Heart right ventricle (tissue), 16 donors: ENCODE data around the gene RAB27B. TPM values are rescaled to one million over a fixed set of nuclear protein-coding genes. Genes with fewer than 3 reads are reported as not detected.
"Not testable (repeated sequence)": the region's sequence is repeated elsewhere in the genome, so short reads cannot be mapped to it uniquely, and the experiment has no call there.

Experiments
- ATAC-seq, 8 donors: fragments of 200-7000 bp; cut with Tn5 transposase; one replicate each; pipeline ENCODE4 v1.9.1; 2020; ENCODE audit warnings: mild to moderate bottlenecking in 8 of 8, moderate library complexity in 8 of 8, moderate number of reproducible peaks in 1 of 8
- DNase-seq, 2 donors: peaks; one replicate each; pipeline ENCODE4 v3.0.0-alpha.2; 2020
- H3K27ac ChIP-seq, 10 donors: fragments of 200-600 bp; sonication (generic) in 2 of 10; one replicate each; pipeline versions ENCODE4 v1.5.0 to v1.8.0; 2020 to 2022; ENCODE audit warnings: mild to moderate bottlenecking in 3 of 10
- H3K27me3 ChIP-seq, 7 donors: fragments of 200-600 bp; one replicate each; pipeline ENCODE4 v1.8.0; 2021 to 2022; ENCODE audit warnings: mild to moderate bottlenecking in 2 of 7
- H3K36me3 ChIP-seq, 9 donors: fragments of 200-600 bp; sonication (generic) in 1 of 9; one replicate each; pipeline versions ENCODE4 v1.5.0 to v1.8.0; 2020 to 2022; ENCODE audit warnings: mild to moderate bottlenecking in 2 of 9
- H3K4me1 ChIP-seq, 9 donors: fragments of 200-600 bp; sonication (generic) in 1 of 9; one replicate each; pipeline versions ENCODE4 v1.5.0 to v1.8.0; 2020 to 2022; ENCODE audit warnings: mild to moderate bottlenecking in 4 of 9
- H3K4me3 ChIP-seq, 10 donors: fragments of 200-600 bp; sonication (generic) in 2 of 10; one replicate each; pipeline versions ENCODE4 v1.5.0 to v1.8.0; 2020 to 2022; ENCODE audit warnings: mild to moderate bottlenecking in 7 of 10, moderate library complexity in 2 of 10
- H3K9me3 ChIP-seq, 11 donors: fragments of 200-600 bp in 10 of 11; sonication (generic) in 2 of 11; one replicate each; pipeline versions ENCODE4 v1.5.0 to v1.8.0; 2013 to 2022; ENCODE audit warnings: mild to moderate bottlenecking in 2 of 11, control low read depth in 1 of 11, moderate library complexity in 1 of 11
- CTCF ChIP-seq, 9 donors: fragments of 200-600 bp; sonication (generic) in 2 of 9; IDR thresholded peaks; one replicate each; pipeline versions ENCODE4 v1.5.0 to v1.8.0; 2021 to 2022; ENCODE audit warnings: antibody characterized with exemption in 9 of 9, mild to moderate bottlenecking in 5 of 9, moderate library complexity in 1 of 9
- WGBS, 2 donors: extraction: QIAGEN DNeasy Blood & Tissue Kit; methylation state at CpG; one replicate each; pipeline ENCODE4 v1.1.7; 2013; ENCODE audit warnings: inconsistent platforms in 1 of 2; 5-methylcytosine and 5-hydroxymethylcytosine counted together
- intact Hi-C, 10 donors: fragments of 100-400 bp; cut with DNase I; formaldehyde crosslinking; loops; one replicate each; pipeline versions ENCODE4 v1.11.1 to v1.14.2; 2022
- polyA plus RNA-seq, 2 donors: library from polyadenylated mRNA; stranded (reverse); fragments of 200-250 nt; gene quantifications; one replicate each; pipeline ENCODE4 v1.2.3, GENCODE V29; 2013
- total RNA-seq, 10 donors: library from RNA; stranded (reverse); fragmentation: NEBNext Ultra II Directional in 3 of 10; extraction: Animal tissue kit (Norgen Biotek cat#: 25700) in 3 of 10; gene quantifications; one replicate each; pipeline versions ENCODE4 v1.2.1 to v1.2.4, GENCODE V29; 2021 to 2023
- donor health status: Arrhythmogenic right ventricular cardiomyopathy.
- donor health status: ischemic (EF 13 %, LVEDD 7.1; RV severe dilation, severe dysfunction).
- donor health status: healthy with polysubstance abuse.
- donor health status: DM: no; HTN: yes; CAD: no.
- donor health status: DM: no; HTN: no; CAD: no.
- donor health status: ischemic (EF 25% LVEDD 6.9; RV normal size, moderate dysfunction).
- donor health status: ischemic (EF 25% LVEDD 5.7; RV mildly dilated, moderate dysfunction).
- donor health status: healthy.
- donor health status: DM: yes; HTN: yes; CAD: no.
- donor health status: Ischemic cardiomyopathy.
- donor health status: ischemic (EF 35%, LVEDD 5.7; RV mildly dilated, moderate dysfunction).
- donor health status: nonischemic (EF 11% LVEDD 7.7; RV severe dilation, severe dysfunction).
- donor health status: DM: yes; HTN: yes; CAD: no.
- donor health status: PGD.
- donor health status: ischemic (EF 29% LVEDD 5.4; RV normal size, mild dysfunction).
- donor health status: nonischemic (EF 23%, LVEDD 6.1; RV moderate dilation, normal function).

Gene RAB27B
- total and polyA plus RNA-seq, 12 donors = 0.02 to 0.86 (median 0.07) TPM; not detected in 2

GRCh38 chr18:54848121-54848520, 19.8 kb downstream of the RAB27B start:
- TF ChIP-seq CTCF (IDR thresholded peaks at IDR 0.05) = no peak

GRCh38 chr18:54849683-54850082, 21.4 kb downstream of the RAB27B start:
- intact Hi-C loops = no loop called here
- H3K27ac ChIP-seq = no peak overlapping the region
- WGBS, 2 donors = 67 to 71% methylated on average over 2 of the region's 2 CpGs
- DNase-seq (no peak), ATAC-seq (no peak)
- no peak for TF ChIP-seq CTCF (IDR thresholded peaks at IDR 0.05)
- no peaks in the 10 kb centered on the region for H3K4me1 ChIP-seq
- H3K27me3 ChIP-seq = no peaks in the 10 kb centered on the region
- H3K4me3 ChIP-seq = no peak overlapping the region
- no peaks in the 10 kb centered on the region for H3K36me3 ChIP-seq
- H3K9me3 ChIP-seq = no peaks in the 10 kb centered on the region

More at GRCh38 chr18:54848121-54848520, 19.8 kb downstream of the RAB27B start:
- WGBS, 2 donors = 94 to 95% methylated on average over 1 of the region's 1 CpG
- Histone ChIP-seq H3K4me1 (no peaks in the 10 kb centered on the region), H3K9me3 (no peaks in the 10 kb centered on the region), H3K36me3 (no peaks in the 10 kb centered on the region), H3K27me3 (no peaks in the 10 kb centered on the region), H3K27ac (no peak overlapping the region), H3K4me3 (no peak overlapping the region)
- DNase-seq = no peak
- no peak for ATAC-seq
- intact Hi-C loops = no loop called here

GRCh38 chr18:54850598-54850997, 22.3 kb downstream of the RAB27B start:
- Histone ChIP-seq H3K4me3 (no peak overlapping the region), H3K36me3 (no peaks in the 10 kb centered on the region), H3K27me3 (no peaks in the 10 kb centered on the region), H3K9me3 (no peaks in the 10 kb centered on the region), H3K27ac (no peak overlapping the region), H3K4me1 (no peaks in the 10 kb centered on the region)
- DNase-seq = no peak
- TF ChIP-seq CTCF (IDR thresholded peaks at IDR 0.05) = no peak
- no peak for ATAC-seq
- 97 to 99% methylated on average over 3 of the region's 3 CpGs for WGBS, 2 donors
- intact Hi-C loops = no loop called here

GRCh38 chr18:54852780-54853675, 24.8 kb downstream of the RAB27B start:
- Histone ChIP-seq H3K27me3 (no peaks in the 10 kb centered on the region), H3K36me3 (no peaks in the 10 kb centered on the region), H3K4me1 (no peaks in the 10 kb centered on the region), H3K9me3 (no peaks in the 10 kb centered on the region), H3K4me3 (no peak overlapping the region), H3K27ac (no peak overlapping the region)
- ATAC-seq = no peak
- WGBS, 2 donors = 55 to 66% methylated on average over 6 of the region's 6 CpGs
- no peak for DNase-seq
- intact Hi-C loops = no loop called here
- TF ChIP-seq CTCF (IDR thresholded peaks at IDR 0.05) = no peak

- H3K4me3 ChIP-seq, ATAC-seq, intact Hi-C loops, H3K36me3 ChIP-seq, H3K9me3 ChIP-seq, H3K27me3 ChIP-seq, H3K27ac ChIP-seq, H3K4me1 ChIP-seq, DNase-seq: not testable (repeated sequence)
- 92 to 94% methylated on average over 3 of the region's 3 CpGs for WGBS, 2 donors
Observed at GRCh38 chr18:54855050-54855449, 26.8 kb downstream of the RAB27B start.
